NCI-H2196 (cell line): Measurements from ENCODE around the gene S100A8.
A peak's percentile ranks its signal among the peaks of the same experiment; 100 is the strongest.

ENCODE experiments used
- DNase-seq: peaks from one replicate; lab custom pipeline; 2025; ENCODE audit not compliant: unreplicated experiment; lab: John Stamatoyannopoulos, UW

S100A8 gene

DNA sequence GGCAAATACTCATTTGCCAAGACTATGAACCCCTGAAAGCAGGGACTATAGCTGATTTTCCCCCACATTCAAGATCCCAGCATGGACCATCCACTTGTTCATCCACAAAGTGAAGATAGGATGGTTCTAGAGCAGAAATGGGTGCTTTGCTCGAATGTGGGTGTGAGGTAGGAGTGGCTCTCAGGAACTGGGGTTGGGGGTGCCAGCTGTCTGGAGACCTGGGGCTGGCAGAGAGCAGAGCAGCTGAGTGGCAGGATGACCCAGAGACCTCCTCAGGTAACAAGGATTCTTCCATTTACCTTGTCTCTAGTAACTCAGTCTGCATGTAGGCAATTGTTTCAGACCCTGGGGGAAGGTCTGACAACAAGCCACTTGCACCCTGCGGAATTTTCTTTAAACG is 27.2 kb downstream of the S100A8 start:
- no peak for DNase-seq

GRCh38 chr1:153362187-153362775 is 28.6 kb downstream of the S100A8 start:
- DNase-seq, result no peak

DNA sequence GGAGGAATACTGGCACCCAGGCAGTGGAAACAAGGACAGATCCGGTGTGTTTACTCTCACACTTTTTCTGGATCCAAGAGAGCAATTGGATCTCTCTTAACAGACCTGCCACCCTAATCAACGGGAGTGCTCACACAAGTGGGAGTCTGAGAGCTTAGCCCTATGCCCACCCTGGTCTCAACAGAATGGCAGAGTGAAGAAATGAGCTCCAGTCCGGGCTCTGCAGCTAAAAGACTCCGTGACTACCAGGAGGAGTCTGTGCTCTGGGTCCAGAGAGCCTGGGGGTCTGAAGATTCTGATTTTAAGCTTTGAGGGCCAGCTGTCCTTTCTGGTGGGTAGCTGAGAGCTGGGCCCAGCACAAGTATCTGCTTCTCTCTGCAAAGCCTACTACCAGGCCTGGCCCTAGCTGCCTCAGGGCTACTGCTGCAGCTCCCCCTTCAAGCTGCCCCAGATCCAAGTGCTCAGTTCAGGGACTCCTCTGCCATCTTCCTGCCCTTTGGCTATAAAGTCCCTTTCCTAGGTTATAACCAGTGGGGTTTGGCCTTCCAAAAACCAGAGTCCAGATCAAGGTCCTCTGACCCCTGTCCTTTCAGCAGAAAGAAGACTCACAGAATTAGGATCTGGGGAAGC is 29.3 kb downstream of the S100A8 start:
- no peak for DNase-seq

GRCh38 chr1:153360592-153361479 is 30.0 kb downstream of the S100A8 start:
- DNase-seq, result no peak

DNA sequence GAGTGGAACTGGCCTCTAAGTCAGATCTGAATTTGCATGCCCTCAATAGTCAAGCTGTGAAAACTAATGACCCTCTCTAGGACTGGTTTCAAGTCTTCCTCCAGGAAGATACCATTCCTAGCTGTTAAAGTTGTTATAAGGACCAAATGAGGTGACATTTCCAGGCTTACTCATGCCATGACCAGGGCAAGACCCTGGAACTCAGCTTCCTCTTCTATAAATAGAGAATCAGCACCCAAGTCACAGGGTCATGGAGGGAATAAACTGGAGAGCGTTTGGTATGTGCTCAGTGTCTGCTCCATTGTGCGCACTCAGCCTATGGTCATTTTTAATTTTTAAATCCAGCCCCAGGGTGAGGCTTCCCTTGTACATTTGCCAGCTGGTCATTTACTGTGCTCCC is 30.7 kb downstream of the S100A8 start:
- no peak for DNase-seq

DNA sequence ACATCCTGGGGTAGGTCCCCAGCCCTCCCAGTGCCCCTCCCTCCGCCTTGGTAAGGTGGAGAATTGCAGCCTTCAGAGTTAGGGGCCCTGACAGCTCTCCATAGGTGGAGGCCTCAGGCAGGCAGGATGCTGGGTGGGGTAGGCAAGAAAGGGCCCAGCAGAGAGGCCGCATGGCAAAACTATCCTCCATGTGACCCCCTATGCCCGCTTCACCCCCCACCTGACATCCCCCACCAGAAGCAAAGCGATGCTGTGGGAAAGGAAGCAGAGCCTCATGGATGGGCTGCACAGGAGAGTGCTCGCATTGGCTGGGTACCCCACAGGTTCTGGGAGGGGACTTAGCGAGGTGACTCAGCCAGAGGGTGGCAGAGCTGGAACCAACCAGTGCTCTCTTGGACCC is 31.6 kb downstream of the S100A8 start:
- DNase-seq, result no peak

DNA sequence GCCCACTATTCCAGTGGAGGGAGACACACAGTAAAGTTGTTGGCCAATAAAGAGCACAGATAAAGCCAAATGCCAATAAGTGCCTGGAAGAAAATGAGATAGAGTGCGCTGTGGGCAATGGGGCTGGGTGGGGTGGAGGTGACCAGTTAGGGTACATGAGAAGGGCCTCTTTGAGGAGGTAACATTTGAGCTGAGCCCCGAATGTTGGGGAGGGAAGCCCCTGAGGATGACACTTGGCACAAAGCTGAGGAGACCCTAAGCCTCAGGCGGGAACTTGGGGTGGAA is 32.2 kb downstream of the S100A8 start:
- DNase-seq, result no peak

DNA sequence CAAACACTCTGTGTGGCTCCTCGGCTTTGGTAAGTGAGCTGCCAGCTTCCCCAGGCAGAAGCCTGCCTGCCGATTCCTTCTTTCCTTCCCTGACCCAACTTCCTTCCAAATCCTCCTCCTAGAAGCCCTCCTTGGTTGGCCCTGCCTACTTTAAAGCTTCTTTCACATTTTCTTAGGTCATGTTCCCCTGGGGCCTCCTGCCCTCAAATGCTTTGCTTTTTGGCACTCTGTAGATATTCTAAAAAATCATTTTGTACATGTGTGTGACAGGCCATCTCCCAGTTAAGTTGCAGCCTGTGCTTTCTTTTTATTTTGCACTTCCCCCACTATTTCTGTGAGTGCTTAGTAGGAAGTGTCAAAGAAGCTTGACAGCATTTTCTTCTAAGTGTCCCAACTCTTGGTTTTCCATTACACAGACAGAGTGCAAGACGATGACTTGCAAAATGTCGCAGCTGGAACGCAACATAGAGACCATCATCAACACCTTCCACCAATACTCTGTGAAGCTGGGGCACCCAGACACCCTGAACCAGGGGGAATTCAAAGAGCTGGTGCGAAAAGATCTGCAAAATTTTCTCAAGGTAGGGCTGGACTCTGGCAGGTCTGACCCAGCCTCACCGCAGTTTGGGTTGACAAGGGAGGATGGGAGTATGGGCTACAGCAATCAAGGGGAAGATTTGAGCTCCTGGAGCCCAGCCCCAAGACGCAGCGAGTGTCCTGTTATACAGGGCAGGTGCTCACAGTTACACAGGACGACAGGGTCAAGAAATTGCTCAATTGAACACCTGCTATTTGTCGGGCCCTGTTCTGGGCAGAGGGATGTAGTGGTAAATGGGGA is 32.8 kb downstream of the S100A8 start, which contains the start of gene S100A9:
Gene S100A9, plus strand, starts transcription at position 2 of the 838 bp plus-strand sequence. Its CDS starts 430 bp downstream, at position 432.
- no peak for DNase-seq

- no peak for DNase-seq
Measured at GRCh38 chr1:153357076-153357852, 33.6 kb downstream of the S100A8 start.

DNA sequence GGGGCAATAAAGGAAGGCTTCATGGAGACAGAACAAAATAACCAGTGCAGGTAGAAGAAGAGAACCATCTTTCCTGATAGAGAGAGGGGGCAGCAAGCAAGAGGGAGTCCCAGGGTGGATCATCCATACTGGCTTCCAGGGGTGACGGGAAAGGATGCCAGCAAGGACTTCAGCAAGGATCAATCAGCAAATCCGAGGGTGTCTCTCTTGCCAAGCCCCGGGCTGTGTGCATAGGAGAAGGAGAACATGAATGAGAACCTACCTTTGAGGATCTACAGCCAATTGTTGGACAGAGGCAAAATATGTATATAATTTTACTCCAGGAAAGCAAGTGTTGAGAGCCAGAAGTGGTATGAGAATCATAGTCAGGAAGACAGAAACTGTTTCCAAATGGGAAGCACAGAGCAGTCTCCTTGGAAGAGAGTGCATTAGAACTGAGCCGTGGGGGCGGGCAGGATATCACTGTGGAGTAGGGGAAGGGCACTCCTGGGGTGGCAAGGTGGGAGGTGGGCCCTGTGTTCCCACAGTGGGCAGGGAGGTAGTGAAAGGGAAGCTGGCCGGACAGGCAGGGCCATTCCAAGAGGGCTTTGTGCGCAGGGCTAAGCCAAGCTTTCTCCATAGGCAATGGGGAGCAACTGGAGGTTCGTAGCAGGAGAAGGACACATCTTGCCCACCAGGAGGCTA is 34.3 kb downstream of the S100A8 start:
- no peak for DNase-seq

DNA sequence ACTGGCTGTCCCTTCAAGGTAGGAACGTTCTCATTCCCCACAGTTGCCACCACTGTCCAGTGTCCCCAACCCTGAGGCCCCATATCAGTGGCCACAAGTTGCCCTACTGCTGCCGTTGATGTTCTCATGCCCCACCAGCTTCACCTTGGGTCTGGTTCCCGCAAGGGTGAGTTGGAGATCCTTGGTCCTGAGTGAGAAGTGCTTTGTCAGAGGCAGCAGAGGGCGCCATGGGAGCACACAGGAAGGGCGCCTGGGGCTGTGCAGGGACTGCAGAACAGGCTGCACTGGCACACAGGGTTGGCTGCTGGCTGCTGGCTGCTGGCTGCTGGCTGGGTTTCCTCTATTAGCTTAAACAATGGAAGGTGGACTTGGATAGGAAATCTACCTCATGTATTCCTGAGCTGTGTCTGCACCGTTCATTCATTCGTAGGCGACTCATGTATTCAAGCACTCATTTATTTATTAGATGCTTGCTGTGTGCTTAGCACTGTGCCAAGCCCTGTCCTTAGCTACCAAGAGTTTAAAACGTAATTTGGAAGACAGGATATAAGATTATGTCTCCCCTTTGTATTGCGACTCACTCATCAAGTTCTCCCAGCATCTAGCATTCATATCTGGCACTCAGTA is 35.3 kb downstream of the S100A8 start:
- peak; percentile 65 for DNase-seq

- DNase-seq, result no peak
Measured at GRCh38 chr1:153354515-153355193, 36.2 kb downstream of the S100A8 start.

- peak; percentile 41 for DNase-seq
Measured at GRCh38 chr1:153353226-153353947, 37.5 kb downstream of the S100A8 start.

DNA sequence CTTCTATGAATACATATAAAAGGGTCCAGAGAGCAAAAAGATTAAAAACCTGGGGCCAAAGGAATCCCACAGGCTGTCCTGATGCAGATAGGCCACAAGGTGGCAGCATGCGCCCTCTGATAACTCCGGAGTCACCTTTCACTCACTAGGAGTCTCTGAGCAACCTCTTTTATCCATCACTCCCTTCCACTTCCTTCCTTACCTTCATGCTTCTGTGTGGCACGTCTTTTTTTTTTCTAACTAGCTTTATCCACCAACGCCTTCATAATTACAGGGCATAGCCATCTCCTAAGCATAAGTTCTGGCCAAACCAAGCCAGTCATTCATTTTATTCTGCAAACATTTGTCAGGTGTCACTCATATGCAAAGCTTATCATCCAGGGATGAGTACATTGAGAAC is 38.4 kb downstream of the S100A8 start:
- DNase-seq, result peak; percentile 74

DNA sequence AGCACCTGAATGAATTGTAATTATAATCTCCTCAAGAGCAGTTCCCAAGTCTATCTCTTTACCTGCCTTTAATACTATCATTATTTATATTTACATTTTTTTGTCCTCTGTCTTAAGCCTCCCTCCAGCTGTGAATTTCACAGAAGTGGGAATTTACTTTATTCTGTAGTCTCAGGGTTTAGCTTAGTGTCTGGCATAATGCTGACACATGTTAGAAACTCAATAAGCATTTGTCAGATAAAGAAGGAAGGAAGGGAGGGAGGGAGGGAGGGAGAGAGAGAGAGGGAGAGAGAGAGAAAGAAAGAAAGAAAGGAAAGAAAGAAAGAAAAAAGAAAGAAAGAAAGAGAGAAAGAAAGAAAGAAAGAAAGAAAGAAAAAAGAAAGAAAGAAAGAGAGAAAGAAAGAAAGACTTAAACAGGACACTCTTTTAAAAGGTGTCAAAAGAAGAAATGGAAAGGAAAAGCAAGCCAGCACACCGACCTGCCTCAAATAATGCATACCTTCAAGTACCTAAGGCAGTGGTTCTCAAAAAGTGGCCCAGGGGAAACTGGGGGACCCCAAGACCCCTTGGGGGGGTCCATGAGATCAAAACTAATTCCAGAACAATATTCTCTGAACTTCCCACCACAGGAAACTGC is 40.4 kb downstream of the S100A8 start:
- no peak for DNase-seq

DNA sequence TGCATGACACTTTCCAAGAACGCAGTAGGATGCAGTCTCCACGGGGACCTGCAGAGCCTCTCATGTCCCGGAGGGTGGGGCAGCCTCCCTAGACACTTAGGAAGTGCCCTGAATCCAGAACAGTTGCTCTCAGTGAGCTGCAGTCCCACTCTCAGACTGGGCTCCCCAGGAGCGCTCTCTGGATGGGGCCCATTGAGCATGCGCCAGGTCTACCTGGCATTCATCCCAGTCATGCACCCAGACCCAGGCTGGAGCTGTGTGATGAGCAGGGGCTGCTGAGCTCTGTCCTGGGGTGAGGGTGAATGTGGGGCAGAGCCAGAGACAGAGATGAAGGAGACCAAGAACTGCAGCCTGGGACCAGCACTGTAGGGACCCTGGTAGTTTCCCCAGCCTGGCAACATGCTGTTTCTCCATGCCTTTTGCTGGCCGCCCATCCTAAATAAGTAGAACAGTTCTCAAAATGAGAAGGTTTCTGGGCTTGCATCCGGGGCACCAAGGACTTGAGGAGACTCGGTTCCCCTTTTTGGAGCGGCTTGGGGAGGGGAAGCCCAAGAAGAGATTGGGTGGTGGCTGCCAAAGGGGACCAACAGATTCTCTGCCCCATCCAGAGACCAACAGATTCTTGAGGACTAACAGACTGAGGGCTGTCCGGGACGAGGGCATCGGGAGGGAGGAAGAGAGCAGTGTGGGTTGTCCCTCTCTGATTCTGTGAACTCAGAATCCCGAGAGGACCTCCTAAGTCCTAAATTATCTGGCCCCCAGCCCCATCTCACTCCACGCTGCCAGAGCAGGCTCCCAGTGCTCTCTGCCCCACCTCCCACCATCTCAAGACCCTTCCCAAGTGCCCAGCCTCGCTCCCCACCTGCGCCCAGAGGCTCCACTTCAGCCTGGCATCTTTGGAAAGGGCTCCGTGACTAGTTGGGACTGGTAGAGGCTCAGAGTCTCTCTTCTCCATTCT is 41.2 kb downstream of the S100A8 start:
- no peak for DNase-seq
